Gastrocnemius medialis (tissue), 4 donors: Measurements from ENCODE around the gene RIMBP2. TPM values are rescaled to one million over a fixed set of nuclear protein-coding genes. Genes with fewer than 3 reads are reported as not detected.

Experiments
- ATAC-seq, 2 donors: fragments of 150-250 bp; one replicate each; pipeline ENCODE4 v1.9.1; 2016
- DNase-seq, 2 donors: peaks; one replicate each; pipeline ENCODE4 v3.0.0-alpha.2; 2019
- H3K27ac ChIP-seq, 4 donors: fragments of 200-600 bp; sonication (generic); 1 replicate in 1 of 4; 2 replicates in 3 of 4; pipeline ENCODE4 v1.5.1; 2016 to 2018; ENCODE audit warnings: mild to moderate bottlenecking in 2 of 4, moderate library complexity in 1 of 4
- H3K27me3 ChIP-seq, 3 donors: fragments of 200-600 bp; sonication (generic) in 2 of 3; 1 replicate in 1 of 3; 2 replicates in 2 of 3; pipeline versions ENCODE4 v1.5.1 to v1.6.0; 2016 to 2019; ENCODE audit warnings: mild to moderate bottlenecking in 1 of 3, moderate library complexity in 1 of 3
- H3K36me3 ChIP-seq, 2 donors: fragments of 200-600 bp; sonication (generic) in 1 of 2; one replicate each; pipeline ENCODE4 v1.5.1; 2017 to 2018
- H3K4me1 ChIP-seq, 2 donors: fragments of 200-600 bp; sonication (generic) in 1 of 2; one replicate each; pipeline ENCODE4 v1.5.1; 2016 to 2017; ENCODE audit warnings: mild to moderate bottlenecking in 2 of 2
- H3K4me3 ChIP-seq, 4 donors: fragments of 200-600 bp; sonication (generic) in 3 of 4; 1 replicate in 1 of 4; 2 replicates in 3 of 4; pipeline ENCODE4 v1.5.1; 2016 to 2019; ENCODE audit warnings: mild to moderate bottlenecking in 2 of 4
- H3K9me3 ChIP-seq, 3 donors: fragments of 200-600 bp; sonication (generic) in 2 of 3; 1 replicate in 1 of 3; 2 replicates in 2 of 3; pipeline ENCODE4 v1.5.1; 2016 to 2019
- CTCF ChIP-seq, 5 experiments: fragments of 450-650 bp in 3 of 5; fragments of 200-600 bp in 2 of 5; sonication (generic) in 2 of 5; IDR thresholded peaks in 4 of 5; conservative IDR thresholded peaks in 1 of 5; 1 replicate in 4 of 5; 2 replicates in 1 of 5; pipeline ENCODE4 v1.5.1; 2016 to 2019; ENCODE audit warnings: antibody characterized with exemption in 5 of 5, mild to moderate bottlenecking in 3 of 5, moderate library complexity in 3 of 5
- POLR2A ChIP-seq, 2 donors: fragments of 450-650 bp; IDR thresholded peaks; one replicate each; pipeline ENCODE4 v1.6.1; 2017; ENCODE audit warnings: antibody characterized with exemption in 2 of 2, mild to moderate bottlenecking in 2 of 2, moderate library complexity in 2 of 2
- in situ Hi-C, 4 donors: fragments of 200-750 bp; cut with MboI; loops; one replicate each; pipeline versions ENCODE4 v1.15.0 to v1.8.0; 2017; ENCODE audit warnings: low sequenced_read_pairs in 4 of 4
- intact Hi-C: fragments of 100-400 bp; cut with DNase I; formaldehyde crosslinking; loops from one replicate; pipeline ENCODE4 v1.15.1; 2023; ENCODE audit warnings: low total_unique reads
- total RNA-seq, 4 donors: library from RNA; depleted of rRNA; stranded (reverse); fragments of >200 nt; gene quantifications; one replicate each; pipeline versions ENCODE4 v1.1.0 to v1.2.3, GENCODE V29; 2016

The RIMBP2 gene
- total RNA-seq, 4 donors from 2014 or later: 0.76 to 2.2 (median 1.2) TPM; not detected in 1

GRCh38 chr12:130661486-130662255 is 54.4 kb downstream of the RIMBP2 start:
- no peak overlapping the region for H3K27ac ChIP-seq

GRCh38 chr12:130661059-130661458 is 55.0 kb downstream of the RIMBP2 start:
- no peaks in the 10 kb centered on the region for H3K36me3 ChIP-seq
- no peak overlapping the region for H3K4me3 ChIP-seq
- H3K9me3 ChIP-seq: no peaks in the 10 kb centered on the region
- TF ChIP-seq POLR2A (IDR thresholded peaks at IDR 0.05) (no peak), CTCF (IDR thresholded peaks at IDR 0.05 in 4 of 5, conservative IDR thresholded peaks at IDR 0.05 in 1 of 5) (no peak)
- DNase-seq (no peak), ATAC-seq (no peak)
- in situ Hi-C loops (no loop called here), intact Hi-C loops (no loop called here)
- H3K27me3 ChIP-seq: no peaks in the 10 kb centered on the region
- H3K27ac ChIP-seq: no peak overlapping the region
- H3K4me1 ChIP-seq: no peaks in the 10 kb centered on the region

More at GRCh38 chr12:130661486-130662255, 54.4 kb downstream of the RIMBP2 start:
- in situ Hi-C loops: no loop called here
- ATAC-seq: no peak
- DNase-seq: no peak
- intact Hi-C loops: no loop called here
- Histone ChIP-seq H3K9me3 (no peaks in the 10 kb centered on the region), H3K4me1 (no peaks in the 10 kb centered on the region), H3K36me3 (no peaks in the 10 kb centered on the region), H3K4me3 (no peak overlapping the region), H3K27me3 (no peaks in the 10 kb centered on the region)
- TF ChIP-seq CTCF (IDR thresholded peaks at IDR 0.05 in 4 of 5, conservative IDR thresholded peaks at IDR 0.05 in 1 of 5) (no peak), POLR2A (IDR thresholded peaks at IDR 0.05) (no peak)

GRCh38 chr12:130658145-130658911 is 57.8 kb downstream of the RIMBP2 start:
- H3K36me3 ChIP-seq: no peaks in the 10 kb centered on the region
- no peak for DNase-seq
- no peak for ATAC-seq
- in situ Hi-C loops (no loop called here), intact Hi-C loops (no loop called here)
- TF ChIP-seq POLR2A (IDR thresholded peaks at IDR 0.05): no peak
- TF ChIP-seq CTCF (IDR thresholded peaks at IDR 0.05 in 4 of 5, conservative IDR thresholded peaks at IDR 0.05 in 1 of 5): no peak
- H3K27me3 ChIP-seq: no peaks in the 10 kb centered on the region
- no peaks in the 10 kb centered on the region for H3K9me3 ChIP-seq
- H3K27ac ChIP-seq: no peak overlapping the region
- H3K4me1 ChIP-seq: no peaks in the 10 kb centered on the region
- no peak overlapping the region for H3K4me3 ChIP-seq

GRCh38 chr12:130656411-130656810 is 59.7 kb downstream of the RIMBP2 start:
- H3K9me3 ChIP-seq: no peaks in the 10 kb centered on the region
- H3K27me3 ChIP-seq: no peaks in the 10 kb centered on the region
- intact Hi-C loops (no loop called here), in situ Hi-C loops (no loop called here)
- no peak overlapping the region for H3K4me3 ChIP-seq
- H3K4me1 ChIP-seq: no peaks in the 10 kb centered on the region
- TF ChIP-seq POLR2A (IDR thresholded peaks at IDR 0.05) (no peak), CTCF (IDR thresholded peaks at IDR 0.05 in 4 of 5, conservative IDR thresholded peaks at IDR 0.05 in 1 of 5) (no peak)
- no peaks in the 10 kb centered on the region for H3K36me3 ChIP-seq
- no peak overlapping the region for H3K27ac ChIP-seq
- DNase-seq: no peak
- ATAC-seq: no peak
